ENCODE results near the gene GBX1. TPM values are rescaled to one million over a fixed set of nuclear protein-coding genes. Genes with fewer than 3 reads are reported as not detected.

The GBX1 gene
- total and polyA plus RNA-seq, 12 donors: not detected

- Histone ChIP-seq H3K27ac (no peak overlapping the region), H3K4me1 (replicated peaks in 1 of 2) (no peaks in the 10 kb centered on the region), H3K36me3 (replicated peaks in 1 of 2) (no peaks in the 10 kb centered on the region), H3K9me3 (replicated peaks in 1 of 3) (no peaks in the 10 kb centered on the region), H3K4me3 (no peak overlapping the region), H3K27me3 (no peaks in the 10 kb centered on the region)
- intact Hi-C loops (cut with DNase I): no loop called here
- 86 to 94% (median 89%) methylated on average over 7 to 9 of the region's 9 CpGs for WGBS, 4 donors
- TF ChIP-seq POLR2A (IDR thresholded peaks at IDR 0.05) (no peak), CTCF (IDR thresholded peaks at IDR 0.05) (no peak)
- DNase-seq: no peak
These were observed 35.3 kb upstream of the GBX1 start for GRCh38 chr7:151202836-151203235.

- TF ChIP-seq CTCF (IDR thresholded peaks at IDR 0.05) (no peak), POLR2A (IDR thresholded peaks at IDR 0.05) (no peak)
- DNase-seq: no peak
- H3K27ac ChIP-seq: no peak overlapping the region
- no peaks in the 10 kb centered on the region for H3K9me3 ChIP-seq (replicated peaks in 1 of 3)
- H3K36me3 ChIP-seq (replicated peaks in 1 of 2): no peaks in the 10 kb centered on the region
- H3K4me1 ChIP-seq (replicated peaks in 1 of 2): no peaks in the 10 kb centered on the region
- no peak overlapping the region for H3K4me3 ChIP-seq
- intact Hi-C loops (cut with DNase I): no loop called here
- H3K27me3 ChIP-seq: no peaks in the 10 kb centered on the region
- 75 to 95% (median 84%) methylated on average over 4 of the region's 4 CpGs for WGBS, 4 donors
These were observed 34.3 kb upstream of the GBX1 start for GRCh38 chr7:151201751-151202150.

GRCh38 chr7:151201344-151201743, 33.9 kb upstream of the GBX1 start:
- Histone ChIP-seq H3K27me3 (no peaks in the 10 kb centered on the region), H3K4me1 (replicated peaks in 1 of 2) (no peaks in the 10 kb centered on the region), H3K9me3 (replicated peaks in 1 of 3) (no peaks in the 10 kb centered on the region), H3K36me3 (replicated peaks in 1 of 2) (no peaks in the 10 kb centered on the region), H3K4me3 (no peak overlapping the region), H3K27ac (no peak overlapping the region)
- no peak for DNase-seq
- WGBS, 4 donors: 79 to 88% (median 82%) methylated on average over 3 of the region's 3 CpGs
- TF ChIP-seq CTCF (IDR thresholded peaks at IDR 0.05): no peak
- no peak for TF ChIP-seq POLR2A (IDR thresholded peaks at IDR 0.05)
- intact Hi-C loops (cut with DNase I): no loop called here

- Histone ChIP-seq H3K36me3 (replicated peaks in 1 of 2) (no peaks in the 10 kb centered on the region), H3K4me3 (no peak overlapping the region), H3K4me1 (replicated peaks in 1 of 2) (no peaks in the 10 kb centered on the region), H3K27me3 (no peaks in the 10 kb centered on the region), H3K27ac (no peak overlapping the region), H3K9me3 (replicated peaks in 1 of 3) (no peaks in the 10 kb centered on the region)
- DNase-seq: no peak
- TF ChIP-seq CTCF (IDR thresholded peaks at IDR 0.05) (no peak), POLR2A (IDR thresholded peaks at IDR 0.05) (no peak)
- WGBS, 4 donors: 47 to 75% (median 61%) methylated on average over 20 to 30 of the region's 30 CpGs
- intact Hi-C loops (cut with DNase I): no loop called here
These were observed 31.7 kb upstream of the GBX1 start for GRCh38 chr7:151198945-151199848.

Data from adrenal gland (tissue), 12 donors.